B cell (primary cell): ENCODE measurements around the gene HNF1B.

ENCODE experiments used
- CTCF ChIP-seq: fragments of 200-600 bp; IDR thresholded peaks from one replicate; pipeline ENCODE4 v1.8.0; 2022; ENCODE audit warnings: antibody characterized with exemption, mild to moderate bottlenecking
- EZH2 ChIP-seq: IDR thresholded peaks from 2 replicates; pipeline ENCODE4 v1.6.1; 2012; ENCODE audit warnings: borderline replicate concordance, low read depth, mild to moderate bottlenecking, moderate library complexity, low read length; ENCODE audit not compliant: insufficient read depth, poor library complexity, severe bottlenecking

DNA sequence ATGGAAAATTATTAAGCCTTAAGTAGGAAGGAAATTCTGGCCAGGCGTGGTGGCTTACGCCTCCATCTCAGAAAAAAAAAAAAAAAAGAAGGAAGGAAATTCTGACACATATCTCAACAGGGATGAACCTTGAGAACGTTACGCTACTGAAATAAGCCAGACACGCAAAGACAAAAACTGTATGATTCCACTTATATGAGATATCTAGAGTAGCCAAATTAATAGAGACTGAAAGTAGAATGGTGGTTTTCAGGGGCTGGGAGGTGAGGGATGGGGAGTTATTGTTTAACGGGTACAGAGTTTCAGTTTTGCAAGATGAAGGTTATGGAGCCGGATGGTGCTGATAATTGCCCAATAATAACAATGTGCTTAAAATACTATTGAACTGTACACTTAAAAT, 16.2 kb upstream of the HNF1B start:
- no peak for TF ChIP-seq CTCF
- no peak for TF ChIP-seq EZH2
